SW480 (cell line): ENCODE data around the gene BDH1.
A peak's percentile ranks its signal among the peaks of the same experiment; 100 is the strongest.

ENCODE experiments used
- DNase-seq: peaks from one replicate; pipeline ENCODE4 v3.0.0-alpha.2; 2016; ENCODE audit warnings: low spot score

Gene BDH1

DNA sequence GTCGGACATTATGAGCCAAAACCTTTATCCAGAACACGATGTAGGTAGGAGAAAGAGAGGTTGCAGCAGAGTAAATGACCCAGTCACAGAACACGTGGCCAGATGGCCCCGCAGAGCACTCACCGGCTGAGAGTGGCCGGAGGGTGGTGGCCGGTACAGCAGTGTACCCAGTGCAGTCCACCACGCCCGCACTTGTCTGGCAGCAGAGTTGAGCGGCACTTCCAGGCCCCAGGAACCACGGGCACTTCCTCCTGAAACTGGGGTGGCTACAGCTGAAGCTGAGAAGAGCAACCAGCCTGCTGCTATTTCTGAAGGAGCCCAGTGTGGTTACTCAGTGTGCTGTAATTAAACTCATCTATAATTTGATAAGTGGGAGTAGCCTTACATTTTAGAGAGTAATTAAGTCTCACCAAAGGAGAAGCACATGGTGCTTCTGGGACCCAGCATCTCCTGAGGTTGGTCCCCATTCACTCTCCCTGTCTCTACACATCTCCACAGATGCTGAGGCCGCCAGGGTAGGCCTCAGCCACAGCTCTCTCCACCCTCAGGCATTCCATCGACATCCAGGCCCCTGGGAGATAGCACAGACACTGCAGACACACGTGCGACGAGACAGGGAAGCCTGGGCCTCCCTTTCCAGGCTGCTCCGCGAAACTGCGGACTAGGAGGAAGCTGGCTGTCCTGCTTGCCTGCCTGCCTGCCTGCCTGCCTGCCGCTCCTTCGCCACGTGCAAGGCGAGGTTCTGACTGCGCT lies 49.8 kb downstream of the BDH1 start:
- no peak for DNase-seq

DNA sequence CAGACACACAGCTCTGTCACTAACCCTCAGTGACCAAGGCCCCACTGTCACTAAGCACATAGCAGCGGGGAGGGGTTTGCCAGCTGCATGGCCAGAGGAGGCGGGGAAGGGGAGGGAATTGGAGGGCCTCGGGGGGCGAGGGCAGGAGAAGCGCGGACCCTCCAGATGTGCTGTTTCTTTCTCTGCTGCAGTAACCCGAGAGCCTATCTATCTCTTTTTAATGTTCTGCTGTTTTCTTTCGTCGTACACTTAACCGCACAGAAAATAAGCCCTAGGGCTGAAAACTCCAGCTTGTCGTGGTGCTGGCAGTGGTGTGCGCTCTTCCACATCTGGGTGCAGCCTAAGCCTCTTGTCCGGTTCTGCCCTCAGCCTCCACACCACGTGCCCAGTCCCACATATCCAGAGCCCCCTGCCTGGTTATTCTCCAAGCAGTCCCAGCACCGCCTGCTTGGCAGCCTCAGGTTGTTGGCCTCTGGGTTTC lies 51.1 kb downstream of the BDH1 start:
- DNase-seq = no peak

DNA sequence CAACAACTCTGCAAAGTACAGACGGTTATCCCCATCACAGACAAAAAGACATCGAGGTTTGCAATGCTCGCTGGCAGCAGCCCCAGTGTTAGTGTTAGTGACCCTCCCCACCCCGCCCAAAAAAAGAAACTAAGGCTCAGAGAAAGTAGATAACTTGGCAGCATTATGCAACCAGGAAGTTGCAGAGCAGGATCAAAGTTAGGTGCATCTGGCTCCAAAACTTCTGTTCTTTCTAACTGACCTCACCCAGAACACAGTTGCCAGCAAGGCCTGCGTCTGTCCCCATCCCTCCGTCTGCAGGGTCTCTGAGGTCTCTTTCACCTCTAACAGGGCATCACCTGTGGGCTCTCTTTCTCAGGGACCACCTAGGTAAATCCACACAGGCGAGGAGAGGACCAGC lies 51.5 kb downstream of the BDH1 start:
- DNase-seq = no peak

DNA sequence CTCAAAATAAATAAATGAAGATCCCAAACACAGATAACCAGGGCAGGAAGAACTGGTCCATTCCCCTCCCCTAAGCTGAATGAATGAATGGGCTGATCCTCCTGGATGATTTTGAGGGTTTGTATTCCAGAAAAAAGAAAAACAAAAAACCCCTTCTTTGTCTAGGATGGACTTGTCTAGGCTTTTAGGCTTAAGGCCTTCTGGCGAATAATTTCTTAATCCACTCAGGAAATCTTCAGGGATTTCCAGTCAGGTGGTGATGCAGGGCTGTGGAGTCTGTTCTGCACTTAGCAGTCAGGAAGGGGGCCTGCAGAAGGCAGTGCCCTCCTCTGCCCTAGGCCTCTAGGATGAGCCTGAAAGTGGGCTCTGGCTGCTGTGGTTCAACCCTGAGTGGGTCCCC lies 52.1 kb downstream of the BDH1 start:
- DNase-seq = no peak

DNA sequence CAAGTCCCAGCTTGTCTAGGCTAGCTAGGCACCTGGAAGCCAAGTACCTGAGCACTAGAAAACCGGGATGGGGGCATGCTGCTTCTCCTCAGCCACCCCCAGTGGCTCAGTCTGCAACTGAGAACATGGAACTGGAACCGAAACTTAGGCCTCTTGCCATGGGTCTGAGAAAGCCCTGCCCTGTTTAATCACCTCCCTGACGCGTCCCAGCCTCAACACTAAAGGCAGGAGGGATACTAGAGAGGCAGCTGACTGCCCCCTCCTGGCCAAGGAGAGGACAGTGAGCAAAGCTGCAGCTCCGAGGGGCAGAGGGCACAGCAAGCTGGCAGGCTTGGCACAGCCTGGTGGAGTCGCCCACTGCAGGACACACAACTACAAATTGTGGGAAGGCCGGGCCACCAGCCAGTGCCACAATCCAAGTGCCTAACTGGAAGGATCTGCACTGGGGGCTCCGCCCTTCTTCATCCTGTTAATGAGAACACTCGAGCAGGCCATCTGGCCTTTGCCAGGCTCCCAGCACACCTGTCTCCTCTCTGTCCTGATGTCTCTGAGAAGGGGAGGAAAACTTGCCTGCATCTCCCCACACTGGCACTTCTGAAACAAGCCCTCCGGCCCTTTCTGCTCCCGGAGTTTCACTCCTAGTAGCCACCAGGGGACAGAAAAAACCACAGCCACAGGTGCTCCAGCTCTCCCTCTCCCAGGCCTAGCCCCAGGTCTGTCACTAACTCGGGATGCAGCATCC lies 53.7 kb downstream of the BDH1 start:
- peak; percentile 68 for DNase-seq

DNA sequence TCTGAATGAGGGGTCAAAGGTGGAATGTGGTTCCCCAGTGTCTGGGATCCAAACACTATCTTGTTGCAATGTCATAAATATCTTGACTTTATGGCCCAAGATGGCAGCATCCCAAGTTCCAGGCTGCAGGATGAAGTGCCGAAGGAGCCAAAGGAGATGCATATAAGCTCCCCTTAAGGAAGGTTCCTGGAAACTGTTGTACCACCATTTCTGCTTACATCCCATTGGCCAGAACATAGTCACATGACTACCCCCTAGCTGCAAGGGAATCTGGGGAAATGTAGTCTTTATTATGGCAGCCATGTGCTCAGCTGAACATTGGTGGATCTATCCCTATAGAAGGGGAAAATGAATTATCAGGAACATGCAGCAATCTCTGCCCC lies 54.3 kb downstream of the BDH1 start:
- DNase-seq = no peak

DNA sequence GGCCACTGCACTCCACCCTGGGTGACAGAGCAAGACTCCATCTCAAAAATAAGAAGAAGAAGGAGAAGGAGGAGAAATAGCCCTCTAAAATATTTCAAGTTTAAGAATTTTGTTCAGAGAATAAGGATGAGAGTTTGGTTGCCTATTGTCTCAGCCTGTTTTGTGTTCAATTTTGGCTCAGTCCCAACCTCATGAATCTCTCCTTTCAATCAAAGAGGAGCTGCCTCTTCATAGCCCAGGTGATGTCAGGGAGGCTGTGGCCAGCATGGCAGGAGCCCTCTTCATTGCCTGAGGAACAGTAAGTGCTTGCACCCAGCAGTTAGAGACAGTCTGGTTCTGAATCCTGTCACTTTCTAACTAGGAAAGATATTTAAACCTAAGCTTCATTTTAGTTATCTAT lies 55.0 kb downstream of the BDH1 start:
- no peak for DNase-seq

DNA sequence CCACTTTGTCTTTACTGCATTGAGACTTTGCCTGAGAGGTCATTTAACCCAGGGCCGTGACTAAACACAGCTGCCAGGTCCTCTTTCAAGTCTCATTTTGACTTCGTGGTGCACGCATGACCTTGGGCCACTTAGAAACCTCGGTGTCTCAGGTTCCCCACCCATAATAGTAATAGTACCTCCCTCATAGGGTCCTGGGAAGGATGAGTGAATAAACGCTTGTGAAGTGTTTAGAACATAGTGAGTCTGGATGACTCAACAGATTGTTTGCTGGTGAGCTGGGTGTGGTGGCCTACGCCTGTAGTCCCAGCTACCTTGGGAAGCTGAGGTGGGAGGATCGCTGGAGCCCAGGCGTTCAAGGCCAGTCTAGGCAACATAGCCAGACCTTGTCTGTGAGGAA lies 56.3 kb downstream of the BDH1 start:
- peak; percentile 91 for DNase-seq

DNA sequence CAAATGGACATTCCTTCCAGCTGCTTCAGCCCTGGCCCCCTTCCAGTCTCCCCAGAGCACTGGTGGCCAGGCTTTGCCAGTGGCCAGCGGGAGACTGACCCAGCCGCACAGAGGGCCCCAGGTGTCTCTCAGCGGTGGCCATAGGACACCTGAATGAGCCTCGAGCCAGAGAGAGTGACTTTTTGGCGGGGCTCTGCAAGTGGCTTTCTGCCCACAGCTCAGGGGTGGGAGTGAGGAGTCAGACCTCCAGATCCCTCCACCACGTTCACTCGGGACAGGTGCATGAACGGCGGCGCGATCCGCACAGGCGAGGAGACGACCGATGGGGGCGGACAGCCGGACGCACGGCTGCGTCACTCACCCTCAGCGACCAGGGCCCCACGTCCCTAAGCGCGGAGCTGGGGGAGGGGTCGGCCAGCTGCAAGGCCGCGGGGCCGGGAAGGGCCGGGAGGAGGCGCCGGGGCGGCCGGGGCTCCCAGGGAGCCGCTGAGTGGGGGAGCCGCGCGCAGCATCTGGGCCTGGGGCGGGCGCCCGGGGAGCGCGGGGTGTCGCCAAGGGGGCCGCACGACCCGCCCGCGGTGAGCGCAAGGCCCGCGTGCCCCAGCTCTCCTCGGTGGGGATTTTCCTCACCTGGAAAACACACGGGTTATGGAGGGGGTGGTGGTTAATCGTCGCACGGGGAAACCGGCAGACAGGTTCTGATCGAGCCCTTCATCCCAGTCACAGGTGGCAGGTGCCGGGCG lies 57.1 kb downstream of the BDH1 start:
- no peak for DNase-seq

DNA sequence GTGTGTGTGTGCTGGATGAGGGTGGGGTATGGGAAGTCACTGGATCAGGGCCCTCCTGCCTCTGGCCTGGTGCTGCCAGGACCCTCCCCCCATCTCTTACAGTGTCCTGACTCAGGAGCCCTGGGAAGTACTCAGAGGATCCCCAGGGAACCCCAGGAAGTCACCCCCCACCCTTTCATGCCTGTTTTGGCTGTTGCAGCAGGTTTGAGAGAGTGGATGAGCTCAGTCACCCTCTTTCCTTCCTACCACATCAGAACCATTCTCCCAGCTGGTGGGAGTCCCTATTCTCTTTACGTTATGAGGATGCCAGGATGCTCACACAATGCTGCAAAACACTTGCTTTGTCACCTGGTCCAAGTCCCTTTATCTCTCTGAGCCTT lies 59.0 kb downstream of the BDH1 start:
- DNase-seq = no peak

DNA sequence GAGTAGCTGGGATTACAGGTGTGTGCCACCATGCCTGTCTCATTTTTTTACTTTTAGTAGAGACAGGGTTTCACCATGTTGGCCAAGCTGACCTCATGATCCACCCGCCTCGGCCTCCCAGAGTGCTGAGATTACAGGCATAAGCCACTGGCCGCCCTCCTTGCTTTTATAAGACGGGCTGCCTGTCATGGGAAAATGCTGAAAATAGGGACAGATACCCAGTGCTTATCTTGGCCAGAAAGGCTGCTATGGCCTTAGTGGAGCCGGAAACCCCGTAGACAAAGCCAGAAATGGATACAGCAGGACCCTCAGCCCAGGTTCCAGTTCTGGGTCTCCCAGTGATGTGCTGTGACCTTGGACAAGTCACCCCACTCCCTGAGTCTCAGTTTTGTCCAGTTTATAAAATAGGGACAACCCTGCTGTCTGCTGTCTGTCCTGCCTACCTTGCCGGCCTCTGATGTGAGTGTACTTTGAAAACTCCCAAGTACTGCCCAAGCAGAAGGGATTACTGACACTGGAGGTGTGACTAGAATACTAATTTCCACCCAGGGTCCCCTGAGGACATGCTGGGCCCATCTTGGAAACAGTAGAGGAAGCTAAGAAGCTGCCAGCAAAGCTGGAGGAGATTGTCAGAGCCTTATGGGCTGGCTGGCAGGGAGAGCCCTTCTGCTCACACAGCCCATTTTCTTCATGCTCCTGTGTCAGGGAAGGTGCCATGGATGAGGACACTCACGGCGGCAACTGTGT lies 59.6 kb downstream of the BDH1 start:
- no peak for DNase-seq

DNA sequence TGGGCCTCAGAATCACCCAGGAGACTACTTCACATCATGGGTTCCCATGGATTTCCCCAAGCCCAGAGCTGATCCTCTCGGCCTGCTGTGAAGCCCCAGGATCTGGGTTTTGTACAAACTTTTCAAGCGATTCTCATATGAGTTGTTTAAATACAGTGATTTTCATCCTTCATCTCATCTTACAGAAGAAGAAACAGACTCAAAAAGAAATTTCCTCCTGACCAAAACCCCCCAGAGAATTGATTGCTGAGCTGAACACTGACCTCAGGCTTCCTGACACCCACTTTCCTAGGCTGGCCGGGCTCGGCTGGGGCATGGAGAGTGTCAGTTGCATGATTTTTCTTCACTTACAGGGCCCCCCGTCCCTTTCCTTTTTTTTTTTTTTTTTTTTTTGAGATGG lies 60.3 kb downstream of the BDH1 start:
- DNase-seq = no peak

DNA sequence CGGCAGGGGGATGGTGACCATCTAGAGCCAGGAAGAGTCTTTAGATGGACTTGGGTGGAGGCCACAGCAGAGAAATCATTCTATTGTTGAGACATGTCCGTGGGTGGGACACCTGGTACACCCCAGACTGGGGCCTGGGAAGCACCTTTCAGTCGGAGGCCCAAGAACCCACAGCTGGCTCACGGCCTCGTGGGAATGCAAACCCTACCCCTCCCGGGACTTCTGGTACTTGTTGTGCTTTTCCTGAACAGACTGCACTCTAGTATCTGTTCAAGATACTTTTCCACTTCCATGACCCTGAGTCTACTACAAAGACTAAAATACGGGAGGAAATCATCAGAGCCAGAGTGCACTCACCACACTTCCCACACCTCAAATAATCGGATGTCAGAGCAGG lies 60.7 kb downstream of the BDH1 start:
- no peak for DNase-seq

DNA sequence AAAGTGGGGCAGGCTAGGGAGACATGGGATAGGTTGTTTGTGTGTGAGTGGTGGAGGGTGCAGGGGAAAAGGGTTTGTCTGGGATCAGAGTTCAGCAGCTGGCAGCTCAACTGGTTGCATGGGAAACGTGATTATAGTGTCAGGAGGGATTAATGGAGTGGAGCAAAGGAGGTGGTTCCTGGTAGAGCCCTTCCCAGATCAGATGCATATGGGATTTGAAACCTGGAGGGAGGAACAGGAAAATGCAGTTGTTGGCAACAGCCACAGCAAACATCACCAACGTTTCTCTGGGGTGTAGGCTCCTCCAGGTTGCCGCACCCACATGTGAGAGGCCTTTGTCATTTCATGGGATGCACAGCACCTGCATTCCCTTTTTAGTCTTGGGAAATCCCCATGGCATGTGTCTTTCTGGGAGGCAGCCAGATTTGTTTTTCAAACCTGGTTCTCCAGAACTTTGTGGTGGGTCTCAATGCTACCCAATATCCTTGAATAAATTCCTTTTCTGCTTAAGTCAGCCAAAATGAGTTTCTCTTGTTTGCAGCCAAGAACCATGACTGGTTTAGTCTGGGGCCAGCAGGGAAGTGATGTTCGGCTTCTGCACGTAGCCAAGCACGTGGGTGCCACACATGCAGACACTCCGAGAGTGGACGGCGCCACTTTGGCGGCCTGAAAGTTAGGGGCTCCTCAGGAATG lies 61.3 kb downstream of the BDH1 start:
- DNase-seq = peak; percentile 60

DNA sequence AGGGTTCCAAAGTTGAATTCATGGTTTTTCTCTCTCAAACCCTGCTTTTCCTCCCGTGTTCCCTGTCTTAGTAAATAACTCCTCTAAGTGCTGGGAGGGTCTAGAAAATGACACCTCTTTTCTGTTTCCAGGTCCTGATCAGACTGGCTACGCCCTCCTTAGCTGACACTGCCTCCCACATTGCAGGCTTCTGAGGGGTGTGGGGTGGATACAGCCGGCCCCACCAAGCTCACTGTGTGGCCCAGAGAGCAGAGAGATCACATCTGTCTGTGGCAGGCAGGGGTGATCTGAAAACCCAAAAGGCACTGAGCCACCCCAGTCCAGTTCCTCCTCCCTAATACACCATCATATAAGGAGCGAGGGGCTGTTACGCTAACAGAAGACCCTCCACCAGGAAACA lies 62.7 kb downstream of the BDH1 start:
- DNase-seq = no peak

DNA sequence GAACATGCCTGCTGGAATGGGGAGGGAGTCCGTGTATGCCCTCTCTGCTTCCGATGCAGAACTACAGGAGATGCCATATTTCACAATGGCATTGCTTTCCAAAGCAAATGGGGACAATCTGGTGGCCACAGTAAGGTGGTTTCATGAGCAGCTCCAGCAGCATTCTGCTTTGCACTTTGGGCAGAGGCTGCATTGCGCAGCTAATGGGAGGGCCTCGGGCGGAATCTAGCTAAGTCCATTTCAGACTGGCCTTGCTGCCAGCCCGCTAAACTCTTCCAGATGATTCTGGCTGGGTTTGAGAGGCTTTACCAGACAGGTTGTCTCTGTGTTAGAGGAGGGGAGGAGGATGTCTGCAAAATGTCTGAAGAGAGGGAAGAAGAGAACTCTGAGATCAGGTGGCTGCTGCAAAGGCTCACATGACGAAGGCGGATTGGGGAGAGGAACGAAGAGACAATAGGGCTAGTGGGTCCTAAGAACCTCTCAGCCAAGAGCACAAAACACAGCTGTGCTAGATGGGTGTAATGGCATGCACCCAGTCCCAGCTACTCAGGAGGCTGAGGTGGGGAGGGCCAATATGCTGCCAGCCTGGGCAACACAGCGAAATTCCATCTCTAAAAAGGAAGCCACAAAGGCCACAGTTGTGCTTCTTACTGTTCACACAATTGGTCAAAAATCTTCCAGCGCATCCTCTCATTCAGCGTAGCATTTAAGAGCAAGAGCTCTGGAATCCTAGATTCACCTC lies 63.7 kb downstream of the BDH1 start:
- no peak for DNase-seq

DNA sequence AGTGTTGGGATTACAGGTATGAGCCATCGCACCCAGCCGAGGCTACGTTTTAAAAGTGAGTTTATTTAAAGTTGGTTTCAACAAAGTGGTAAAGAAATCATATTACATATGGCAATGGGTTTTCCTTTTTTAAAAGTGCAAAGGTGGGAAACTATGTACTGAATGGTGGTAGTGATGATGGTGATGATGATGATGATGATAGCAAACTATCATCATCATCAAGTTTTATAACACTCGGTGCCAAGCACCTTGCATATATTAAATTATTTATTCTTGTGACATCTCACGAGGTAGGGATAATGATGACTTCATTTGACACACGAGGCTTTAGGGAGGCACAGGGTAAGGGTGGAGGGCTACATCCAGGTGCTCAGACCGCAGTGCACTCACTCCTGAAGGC lies 64.3 kb downstream of the BDH1 start:
- DNase-seq = no peak

DNA sequence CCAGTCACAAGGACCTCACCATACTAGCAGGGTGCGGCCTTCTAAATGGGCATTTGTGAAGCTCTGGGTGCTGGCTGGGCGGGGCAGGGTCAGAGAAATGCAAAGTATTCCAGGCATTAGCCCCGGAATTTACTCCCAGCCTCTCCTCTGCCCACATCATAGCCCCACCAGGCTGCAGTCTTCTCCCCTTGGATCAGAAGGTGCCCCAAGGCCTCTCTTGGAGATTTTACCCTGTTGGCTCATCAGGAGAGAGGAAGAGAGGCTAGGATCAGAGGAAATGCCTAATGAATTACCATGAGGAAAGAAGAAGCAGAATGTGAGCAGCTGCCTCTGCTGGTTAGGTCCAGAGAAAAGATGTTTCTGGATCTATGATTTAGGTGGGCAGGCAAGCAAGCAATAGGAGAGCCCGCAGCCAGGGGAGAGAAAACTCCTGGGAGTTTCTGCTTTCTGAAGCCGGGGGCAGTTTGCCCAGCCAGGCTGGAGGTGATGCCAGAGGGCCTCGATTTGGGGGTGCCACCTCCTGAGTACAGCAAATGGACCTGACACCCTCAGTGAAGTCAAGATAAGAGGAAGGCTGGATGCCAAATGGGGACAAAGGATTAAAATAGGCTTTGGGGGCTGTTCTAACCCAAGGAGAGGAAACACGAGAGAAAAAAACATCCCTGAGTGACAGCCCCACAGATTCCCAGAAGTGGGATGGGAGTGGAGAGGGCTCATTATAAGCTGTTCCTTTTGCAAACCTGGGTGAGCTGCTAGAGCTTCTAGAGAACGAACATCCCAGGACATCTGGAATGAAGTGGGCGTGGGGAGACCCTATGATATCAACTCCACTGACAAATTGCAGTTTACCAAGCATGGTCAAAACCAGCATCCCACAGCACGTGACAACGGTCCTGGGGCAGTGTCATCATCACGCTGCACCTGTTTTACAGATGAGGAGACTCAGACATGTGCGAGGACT lies 65.4 kb downstream of the BDH1 start:
- peak; percentile 96 for DNase-seq

DNA sequence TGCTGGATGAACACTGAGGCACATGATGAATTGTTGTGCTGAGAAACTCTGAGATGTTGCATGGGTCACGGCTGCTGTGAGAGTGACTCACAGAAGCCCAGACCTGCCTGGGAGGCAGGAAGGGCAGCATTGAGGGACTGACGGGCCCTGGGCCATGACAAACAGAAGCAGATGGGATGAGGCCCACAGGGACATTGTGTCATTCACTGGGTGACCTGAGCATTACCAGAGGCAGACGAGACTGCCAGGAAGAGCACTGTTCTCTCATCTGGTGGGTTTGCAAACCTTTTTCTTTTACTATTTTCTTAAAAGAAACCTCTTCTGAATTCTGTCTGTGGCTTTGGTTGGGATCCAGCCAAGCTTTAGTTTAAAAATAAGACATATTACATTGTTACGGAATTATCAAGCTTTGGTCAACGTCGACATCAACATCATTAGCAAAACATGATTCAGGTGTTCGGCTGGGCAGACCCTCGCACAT lies 67.8 kb downstream of the BDH1 start:
- peak; percentile 76 for DNase-seq

DNA sequence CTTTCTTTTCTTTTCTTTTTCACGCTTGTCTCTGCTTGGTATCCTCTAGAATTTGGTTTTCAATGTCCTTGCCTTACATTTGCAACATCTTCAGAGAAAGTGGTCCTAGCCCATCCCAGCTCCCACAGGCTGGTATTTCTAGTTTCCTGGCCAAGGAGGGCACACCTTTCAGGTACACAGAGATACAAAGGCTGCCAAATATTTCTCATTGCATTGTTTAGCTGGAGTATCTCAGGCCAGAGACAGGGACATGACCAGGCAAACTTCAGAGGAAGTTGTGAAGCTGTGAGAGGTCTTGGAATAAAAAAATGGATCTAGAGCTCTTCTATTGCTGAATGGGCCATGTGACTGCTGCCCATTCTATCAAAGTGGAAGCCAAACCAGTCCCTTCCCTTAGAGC lies 68.9 kb downstream of the BDH1 start:
- DNase-seq = no peak
